ENCODE measurements around the gene LY9.

LY9 gene

DNA sequence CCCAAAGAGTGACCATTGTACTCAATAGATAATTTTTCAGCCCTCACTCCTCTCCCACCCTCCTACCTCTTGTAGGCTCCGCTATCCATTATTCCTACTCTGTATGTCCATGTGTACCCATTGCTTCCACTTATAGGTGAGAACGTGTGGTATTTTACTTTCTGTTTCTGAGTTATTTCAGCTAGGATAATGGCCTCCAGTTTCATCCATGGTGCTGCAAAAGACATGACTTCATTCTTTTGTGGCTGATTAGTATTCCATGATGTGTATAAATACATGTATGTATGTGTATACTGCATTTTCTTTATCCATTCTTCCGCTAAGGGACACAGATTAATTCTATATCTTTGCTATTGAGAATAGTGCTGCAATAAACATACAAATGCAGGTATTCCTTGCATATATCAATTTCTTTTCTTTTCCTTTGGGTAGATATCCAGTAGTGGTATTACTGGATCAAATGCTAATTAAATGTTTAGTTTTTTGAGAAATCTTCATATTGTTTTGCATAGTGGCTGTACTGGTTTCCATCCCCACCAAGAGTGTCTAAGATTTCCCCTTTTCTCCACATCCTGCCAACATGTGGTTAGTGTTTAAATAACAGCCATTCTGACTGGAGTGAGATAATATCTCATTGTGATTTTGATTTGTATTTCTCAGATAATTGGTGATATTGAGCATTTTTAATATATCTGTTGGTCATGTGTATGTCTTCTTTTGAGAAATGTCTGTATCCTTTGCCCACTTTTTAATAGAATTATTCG, 4.9 kb downstream of the LY9 start:
- DNase-seq (ENCODE audit: low spot score) (no peak), FAIRE-seq (no peak)

DNA sequence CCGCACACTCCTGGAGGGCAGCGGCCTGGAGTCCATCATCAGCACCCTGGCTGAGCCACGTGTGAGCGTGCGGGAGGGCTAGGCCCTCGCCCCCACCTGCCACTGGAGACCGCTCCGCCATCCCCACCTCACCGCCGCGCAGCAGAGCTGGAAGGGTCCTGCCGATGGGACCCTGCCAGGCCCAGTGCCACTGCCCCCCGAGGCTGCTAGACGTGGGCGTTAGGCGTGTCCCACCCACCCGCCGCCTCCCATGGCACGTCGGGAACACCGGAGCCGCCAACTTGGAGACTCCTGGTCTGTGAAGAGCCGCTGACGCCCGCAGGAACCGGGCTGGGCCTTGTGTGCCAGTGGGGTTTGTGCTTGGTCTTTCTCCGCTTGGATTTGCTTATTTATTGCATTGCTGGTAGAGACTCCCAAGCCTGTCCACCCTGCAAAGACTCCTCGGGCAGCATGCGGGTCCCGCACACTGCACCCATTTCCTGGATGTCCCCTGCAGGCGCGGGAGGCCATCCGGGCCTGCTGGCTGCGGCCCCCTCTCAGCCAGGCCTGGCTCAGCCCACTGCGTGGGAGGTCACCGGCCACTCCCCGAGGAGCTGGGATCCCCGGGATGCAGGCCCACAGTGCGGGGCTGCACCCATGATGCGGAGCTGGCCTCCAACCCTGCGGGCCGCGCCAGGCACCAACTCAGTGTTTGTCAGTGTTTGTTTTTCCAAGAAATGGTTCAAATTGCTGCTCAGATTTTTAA, 6.0 kb downstream of the LY9 start:
- FAIRE-seq (no peak), DNase-seq (ENCODE audit: low spot score) (no peak)

DNA sequence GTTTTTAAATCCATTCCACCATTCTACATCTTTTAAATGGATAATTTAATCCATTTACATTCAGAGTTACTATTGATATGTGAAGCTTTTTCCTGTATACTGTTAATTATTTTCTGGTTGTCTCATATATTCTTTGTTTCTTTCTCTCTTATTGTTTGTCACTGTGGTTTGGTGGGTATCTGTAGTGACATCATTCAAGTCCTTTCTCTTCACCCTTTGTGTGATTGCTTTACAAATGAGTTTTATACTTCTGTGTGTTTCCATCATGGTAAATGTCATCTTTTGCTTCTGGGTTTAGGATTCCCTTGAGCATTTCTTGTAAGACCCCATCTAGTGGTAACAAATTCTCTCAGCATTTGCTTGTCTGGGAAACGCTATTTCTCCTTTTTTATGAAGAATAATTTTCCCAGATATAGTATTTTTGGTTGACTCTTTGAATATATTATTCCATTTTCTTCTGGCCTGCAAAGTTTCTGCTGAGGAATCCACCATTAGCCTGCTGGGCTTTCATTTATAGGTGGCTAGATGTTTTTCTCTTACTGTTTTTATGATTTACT, 10.2 kb downstream of the LY9 start:
- DNase-seq (ENCODE audit: low spot score) (no peak), FAIRE-seq (no peak)

DNA sequence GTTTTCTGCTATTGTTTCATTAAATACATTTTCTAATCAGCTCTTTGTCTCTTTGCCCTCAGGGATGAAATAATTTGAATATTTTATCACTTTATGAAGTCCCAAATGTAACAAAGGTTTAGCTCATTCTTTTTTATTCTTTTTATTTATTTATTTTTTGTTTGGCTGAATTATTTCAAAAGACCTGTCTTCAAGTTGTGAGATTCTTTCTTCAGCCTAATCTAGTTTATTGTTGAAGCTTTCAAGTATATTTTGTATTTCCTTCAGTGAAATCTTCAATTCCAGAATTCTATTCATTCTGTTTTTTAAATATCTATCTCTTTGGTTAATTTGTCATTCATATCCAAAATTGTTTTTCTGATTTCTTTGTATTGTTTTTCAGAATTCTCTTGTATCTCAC, 10.8 kb downstream of the LY9 start:
- no peak for FAIRE-seq

DNA sequence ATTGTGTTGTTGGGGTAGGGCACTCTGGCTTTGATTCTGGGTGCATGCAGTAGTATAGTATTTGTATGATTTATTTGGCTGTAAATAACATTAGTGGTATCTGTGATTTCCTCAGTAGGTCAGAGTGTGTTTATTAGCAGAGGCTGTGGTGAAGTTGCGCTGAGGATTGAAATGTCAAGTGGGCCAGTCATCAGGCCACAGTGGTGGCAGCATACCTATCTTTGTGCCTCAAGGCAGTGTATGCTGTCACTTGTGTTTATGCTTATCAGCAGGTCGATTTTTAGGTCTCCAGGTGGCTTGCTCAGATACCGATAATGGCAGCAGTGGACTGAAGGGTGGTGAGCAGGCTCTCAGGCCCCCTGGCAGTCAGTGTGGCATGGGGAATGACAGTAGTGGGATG, 11.3 kb downstream of the LY9 start:
- DNase-seq (ENCODE audit: low spot score) (no peak), FAIRE-seq (no peak)

More for the DNA sequence above, 10.8 kb downstream of the LY9 start:
- DNase-seq (ENCODE audit: low spot score): no peak

DNA sequence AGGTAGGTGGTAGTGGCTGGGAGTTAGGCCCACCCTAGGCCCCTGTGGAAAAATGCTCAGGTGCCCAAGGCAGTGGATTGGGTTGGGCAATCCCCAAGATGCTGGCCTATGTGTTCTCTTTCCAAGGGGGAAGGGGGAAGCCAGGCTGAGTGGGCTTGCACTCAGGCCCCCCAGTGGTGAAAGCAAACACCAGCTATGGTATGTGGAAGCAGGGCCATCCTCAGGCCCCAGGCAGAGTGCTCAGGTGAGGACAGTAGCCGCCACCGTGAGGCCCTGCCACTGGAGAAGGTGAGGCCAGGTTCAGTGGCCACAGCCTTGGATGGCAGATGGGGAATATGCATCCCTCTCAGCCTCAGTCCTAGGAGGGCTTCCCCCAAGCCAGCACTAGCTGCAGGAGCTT, 11.8 kb downstream of the LY9 start:
- FAIRE-seq: no peak
- no peak for DNase-seq (ENCODE audit: low spot score)

DNA sequence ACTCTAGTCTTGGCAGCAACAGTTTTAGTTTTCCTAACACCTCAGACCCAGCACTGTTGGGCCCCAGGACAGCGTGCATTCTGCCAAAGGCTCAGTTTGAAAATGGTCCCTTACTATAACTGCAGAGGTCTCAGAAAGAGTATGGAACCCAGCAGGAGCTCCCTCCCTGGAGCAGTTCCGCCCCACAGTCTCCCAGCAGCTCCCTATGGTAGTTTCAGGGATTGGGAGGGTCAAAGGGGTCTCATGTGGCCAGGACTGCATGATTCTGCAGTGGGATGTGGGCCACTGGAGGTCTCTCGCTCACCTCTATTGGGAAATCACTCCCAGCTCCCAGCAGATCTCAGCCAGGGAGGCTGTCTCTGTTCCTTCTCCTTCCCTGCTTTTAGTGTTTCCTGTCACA, 12.3 kb downstream of the LY9 start:
- no peak for DNase-seq (ENCODE audit: low spot score)

DNA sequence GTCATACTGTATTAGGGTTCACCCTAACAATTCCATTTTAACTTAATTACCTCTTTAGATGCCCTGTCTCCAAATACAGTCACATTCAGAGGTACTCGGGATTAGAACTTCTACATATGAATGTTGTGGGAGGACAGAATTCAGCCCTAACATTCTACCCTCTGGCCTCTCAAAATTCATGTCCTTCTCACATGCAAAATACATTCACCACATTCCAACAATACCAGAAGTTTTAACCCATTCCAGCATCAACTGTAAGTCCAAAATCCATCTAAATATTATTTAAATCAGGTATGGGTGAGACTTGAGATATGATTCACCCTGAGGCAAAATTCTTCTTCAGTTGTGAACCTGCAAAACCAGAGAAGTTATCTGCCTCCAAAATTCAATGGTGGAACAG, 14.5 kb downstream of the LY9 start:
- no peak for FAIRE-seq
- DNase-seq (ENCODE audit: low spot score): no peak

More for the DNA sequence above, 12.3 kb downstream of the LY9 start:
- no peak for FAIRE-seq

DNA sequence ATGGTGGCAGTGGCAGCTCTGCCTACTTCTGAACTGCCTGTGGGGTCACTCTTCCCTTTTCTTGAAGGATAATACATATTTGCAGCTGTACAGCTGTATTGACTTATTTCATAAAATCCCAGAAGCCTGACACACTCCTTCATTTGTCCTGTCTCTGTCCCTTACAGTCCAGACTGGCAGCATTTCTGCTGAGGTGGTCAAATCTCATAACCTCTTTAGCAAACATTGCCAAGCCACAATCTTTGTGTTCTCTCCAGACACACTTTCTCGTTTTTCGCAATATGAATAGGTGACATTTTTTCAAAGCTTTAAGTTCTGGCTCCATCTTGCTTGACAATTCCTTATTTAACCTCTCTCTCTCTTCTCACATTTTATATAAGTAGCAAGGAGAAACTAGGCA, 15.2 kb downstream of the LY9 start:
- FAIRE-seq (no peak), DNase-seq (ENCODE audit: low spot score) (no peak)

DNA sequence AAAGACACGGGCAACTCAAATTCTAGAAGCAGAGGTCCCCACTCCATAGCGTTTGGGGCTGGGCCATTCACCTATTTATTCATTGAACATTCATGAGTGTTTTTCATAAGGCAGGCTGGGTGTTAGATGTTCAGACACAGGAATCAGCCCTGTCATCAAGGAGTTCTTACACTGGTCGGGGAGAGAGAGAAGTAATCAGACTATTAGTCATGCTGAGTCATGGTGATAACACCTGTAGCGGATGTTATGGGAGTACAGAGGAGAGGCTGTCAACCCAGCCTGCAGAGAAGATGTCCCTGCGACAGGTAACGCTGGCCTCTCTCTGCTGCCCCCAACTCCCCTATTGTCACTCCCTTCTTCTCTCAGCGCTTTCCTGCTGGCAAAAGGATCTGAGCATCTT, 17.2 kb downstream of the LY9 start:
- no peak for FAIRE-seq
- peak; percentile 42 for DNase-seq (ENCODE audit: low spot score)

DNA sequence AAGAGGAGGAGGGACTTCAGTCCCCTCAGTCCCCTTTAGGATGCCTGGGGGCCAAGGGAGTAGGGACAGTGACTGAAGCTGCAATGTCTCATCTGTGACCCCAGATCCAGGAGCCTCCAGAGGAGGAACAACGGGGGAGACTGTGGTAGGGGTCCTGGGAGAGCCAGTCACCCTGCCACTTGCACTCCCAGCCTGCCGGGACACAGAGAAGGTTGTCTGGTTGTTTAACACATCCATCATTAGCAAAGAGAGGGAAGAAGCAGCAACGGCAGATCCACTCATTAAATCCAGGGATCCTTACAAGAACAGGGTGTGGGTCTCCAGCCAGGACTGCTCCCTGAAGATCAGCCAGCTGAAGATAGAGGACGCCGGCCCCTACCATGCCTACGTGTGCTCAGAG, 18.3 kb downstream of the LY9 start:
- FAIRE-seq (no peak), DNase-seq (ENCODE audit: low spot score) (no peak)

DNA sequence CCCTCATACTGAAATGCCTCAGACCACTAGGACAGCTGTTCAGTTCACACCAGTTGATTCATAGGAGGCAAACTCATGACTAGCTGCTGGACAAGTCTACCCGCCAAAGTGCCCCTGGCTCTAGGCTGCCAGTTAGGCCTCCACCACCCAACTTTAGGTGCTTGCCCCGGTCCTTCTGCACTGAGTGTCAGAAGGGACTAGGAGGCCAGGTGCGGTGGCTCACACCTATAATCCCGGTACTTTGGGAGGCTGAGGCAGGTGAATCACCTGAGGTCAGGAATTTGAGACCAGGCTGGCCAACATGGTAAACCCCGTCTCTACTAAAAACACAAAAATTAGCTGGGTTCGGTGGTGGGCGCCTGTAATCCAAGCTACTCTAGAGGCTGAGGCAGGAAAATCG, 18.9 kb downstream of the LY9 start:
- DNase-seq (ENCODE audit: low spot score) (no peak), FAIRE-seq (no peak)

DNA sequence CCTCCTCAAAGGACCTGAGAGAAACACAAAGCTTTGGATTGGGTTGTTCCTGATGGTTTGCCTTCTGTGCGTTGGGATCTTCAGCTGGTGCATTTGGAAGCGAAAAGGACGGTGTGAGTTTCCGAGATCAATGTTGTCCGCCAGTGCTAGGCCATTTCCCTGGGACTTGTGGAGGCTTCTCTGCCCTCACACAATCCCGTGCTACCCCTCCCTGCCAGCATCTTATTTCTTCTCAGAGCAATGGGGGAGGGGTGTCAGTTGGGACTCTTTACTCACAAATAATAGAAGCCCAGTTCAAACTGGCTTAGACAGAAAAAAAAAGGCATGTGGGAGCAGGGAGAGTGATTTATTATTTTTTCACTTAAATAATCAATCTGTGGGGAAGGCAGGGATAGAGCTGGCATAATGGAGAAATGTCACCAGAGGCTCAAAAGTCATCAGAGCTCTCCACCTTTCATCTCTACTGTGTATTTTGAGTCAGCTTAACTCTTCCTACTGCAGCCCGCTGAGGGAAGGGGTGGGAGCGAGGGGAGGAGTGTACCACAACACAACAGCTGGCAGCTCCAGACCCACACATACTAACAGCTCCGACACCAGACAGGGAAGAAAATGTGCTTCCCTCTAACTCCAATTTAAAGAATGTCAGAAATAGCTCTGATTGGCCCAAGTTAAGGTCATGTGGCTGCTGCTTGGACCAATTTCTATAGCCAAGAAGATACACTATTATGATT, 22.4 kb downstream of the LY9 start:
- FAIRE-seq: no peak
- no peak for DNase-seq (ENCODE audit: low spot score)

DNA sequence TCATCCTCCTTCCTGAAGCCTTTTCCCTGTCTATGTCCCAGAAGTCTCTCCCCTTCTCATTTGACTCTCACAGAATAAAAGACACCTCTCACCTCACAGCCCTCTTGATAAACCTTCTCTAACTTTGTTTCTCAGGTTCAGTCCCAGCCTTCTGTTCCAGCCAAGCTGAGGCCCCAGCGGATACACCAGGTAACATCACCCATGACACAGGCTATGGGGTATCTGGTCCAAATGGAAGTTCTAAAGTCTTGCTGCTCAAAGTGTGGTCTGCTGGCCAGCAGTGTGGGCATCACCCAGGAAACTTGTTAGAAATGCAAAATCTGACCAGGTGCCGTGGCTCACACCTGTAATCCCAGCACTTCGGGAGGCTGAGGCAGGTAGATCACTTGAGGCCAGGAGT, 23.2 kb downstream of the LY9 start:
- DNase-seq (ENCODE audit: low spot score) (no peak), FAIRE-seq (no peak)

DNA sequence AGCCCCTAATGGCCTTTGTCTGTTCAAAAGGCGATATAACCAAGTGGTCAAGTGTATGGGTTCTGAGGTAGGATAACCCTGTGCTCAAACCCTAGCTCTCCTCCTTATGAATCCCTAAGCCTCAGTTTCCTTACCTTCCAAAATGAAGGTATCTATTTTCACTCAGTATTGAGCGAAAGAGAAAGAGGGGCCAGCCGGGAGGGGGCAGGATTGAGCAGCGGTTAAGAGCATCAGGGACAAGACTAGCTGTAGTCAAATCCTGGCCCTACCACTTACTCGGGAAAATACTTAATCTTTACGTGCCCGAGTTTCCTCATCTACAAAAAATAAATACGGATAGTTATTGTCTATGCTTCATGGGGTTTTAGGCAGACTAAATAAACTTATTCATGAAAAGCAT, 25.7 kb downstream of the LY9 start:
- FAIRE-seq: no peak
- DNase-seq (ENCODE audit: low spot score): no peak

DNA sequence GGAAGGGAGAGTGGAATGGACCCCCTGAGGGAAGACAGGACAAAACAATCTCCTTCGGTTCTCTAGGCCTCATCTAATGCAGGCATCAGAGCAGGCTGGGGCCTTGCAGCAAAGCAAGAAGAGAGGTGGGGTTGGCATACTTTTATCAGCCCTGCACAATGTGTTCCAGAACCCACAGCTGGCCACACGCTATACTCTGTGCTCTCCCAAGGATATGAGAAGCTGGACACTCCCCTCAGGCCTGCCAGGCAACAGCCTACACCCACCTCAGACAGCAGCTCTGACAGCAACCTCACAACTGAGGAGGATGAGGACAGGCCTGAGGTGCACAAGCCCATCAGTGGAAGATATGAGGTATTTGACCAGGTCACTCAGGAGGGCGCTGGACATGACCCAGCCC, 27.3 kb downstream of the LY9 start:
- DNase-seq (ENCODE audit: low spot score): no peak

DNA sequence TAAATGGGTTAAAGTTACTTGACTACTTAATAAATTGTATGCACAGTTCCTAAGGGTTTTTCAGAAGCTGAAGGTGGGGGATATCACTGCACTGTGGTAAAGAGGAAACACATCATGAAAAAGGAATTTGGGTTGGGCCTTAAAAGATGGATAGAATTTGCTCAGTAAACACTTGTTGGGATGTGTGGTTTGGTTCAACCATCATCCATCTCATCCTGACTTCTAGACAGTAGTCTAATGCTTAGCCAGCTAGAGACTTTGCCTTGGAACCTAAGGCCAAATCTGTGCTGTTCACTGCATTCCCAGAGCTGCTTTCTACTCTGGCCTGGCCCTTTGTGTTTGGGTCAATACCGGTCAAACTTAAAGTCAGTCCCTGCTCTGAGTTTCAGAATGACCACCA, 30.6 kb downstream of the LY9 start:
- FAIRE-seq (no peak), DNase-seq (ENCODE audit: low spot score) (no peak)

More for the DNA sequence above, 27.3 kb downstream of the LY9 start:
- FAIRE-seq: no peak

DNA sequence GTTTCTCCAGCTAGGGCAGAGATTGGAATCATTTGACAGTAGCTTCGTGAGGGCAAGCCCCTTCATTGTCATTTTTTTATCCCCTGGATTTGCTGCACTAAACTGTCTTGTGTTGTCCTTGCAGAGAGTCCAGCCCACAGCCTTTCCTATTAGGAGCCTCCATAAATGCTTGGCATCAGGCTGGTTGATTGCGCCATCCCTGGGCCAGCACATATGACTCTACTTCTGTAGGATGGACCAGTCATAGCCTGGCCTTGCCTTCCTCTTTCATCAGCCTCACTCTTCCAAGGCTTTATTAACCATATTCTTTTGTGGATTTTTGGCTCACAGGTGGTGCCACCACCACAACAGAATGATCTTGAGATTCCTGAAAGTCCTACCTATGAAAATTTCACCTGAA, 31.4 kb downstream of the LY9 start:
- FAIRE-seq (no peak), DNase-seq (ENCODE audit: low spot score) (no peak)

DNA sequence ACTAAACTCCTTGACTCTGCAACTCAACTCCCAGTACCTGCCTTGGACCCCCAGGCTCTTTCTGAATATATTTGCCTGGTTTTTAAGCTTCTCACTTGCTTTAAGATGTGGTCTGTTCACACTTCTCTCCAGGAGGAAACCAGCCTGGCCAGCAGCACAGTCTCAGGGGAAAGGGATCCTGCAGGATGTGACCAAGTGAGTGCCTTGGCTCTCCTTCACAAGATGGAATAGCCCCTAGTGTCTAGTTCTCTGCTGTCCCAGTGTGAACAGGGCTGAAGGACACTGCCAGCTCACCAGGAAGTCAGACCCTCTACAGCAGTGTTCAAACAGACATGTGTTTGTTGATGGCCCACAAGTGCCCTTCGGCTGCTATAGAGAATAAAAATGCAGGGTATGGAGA, 33.8 kb downstream of the LY9 start:
- FAIRE-seq: no peak

DNA sequence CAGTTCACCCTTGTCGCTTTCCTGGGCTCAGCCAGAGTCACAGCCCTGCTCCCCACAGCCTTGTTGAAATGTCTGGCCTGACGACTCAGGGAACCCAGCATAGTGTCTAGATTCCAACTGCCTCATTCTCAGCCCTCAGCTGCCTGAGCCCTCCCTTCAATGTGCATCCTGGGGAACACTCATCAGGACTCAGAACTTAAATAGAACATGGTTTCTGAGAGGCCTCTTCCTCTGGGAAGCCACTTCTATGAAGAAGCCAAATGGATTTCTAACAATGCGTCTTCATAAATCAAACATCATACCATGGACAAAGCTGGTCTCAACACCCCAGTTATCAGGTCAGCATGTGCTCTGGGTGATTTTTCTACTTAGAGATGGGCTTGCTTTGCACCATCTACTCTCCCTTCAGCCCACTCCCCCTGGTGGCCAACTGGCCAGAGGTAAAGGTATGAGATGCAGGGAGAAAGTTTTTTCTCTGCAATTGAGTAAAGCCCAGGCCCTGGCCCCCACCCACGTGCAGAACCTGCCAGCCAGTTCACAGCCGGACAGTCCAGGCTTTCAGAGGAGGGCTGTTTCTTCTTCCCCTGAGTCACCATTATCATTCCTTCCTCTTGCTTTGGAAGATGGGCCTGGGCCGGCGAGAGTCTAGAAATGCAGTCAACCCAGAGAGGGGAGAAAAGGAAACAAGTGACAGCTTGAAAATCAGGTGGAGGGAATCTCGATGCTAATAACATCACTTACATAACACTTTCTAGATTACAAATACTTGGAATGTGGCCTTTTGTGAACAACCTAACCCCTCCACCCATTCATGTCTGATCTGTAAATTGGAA, 34.6 kb downstream of the LY9 start:
- DNase-seq (ENCODE audit: low spot score) (no peak), FAIRE-seq (no peak)

More for the DNA sequence above, 33.8 kb downstream of the LY9 start:
- no peak for DNase-seq (ENCODE audit: low spot score)

DNA sequence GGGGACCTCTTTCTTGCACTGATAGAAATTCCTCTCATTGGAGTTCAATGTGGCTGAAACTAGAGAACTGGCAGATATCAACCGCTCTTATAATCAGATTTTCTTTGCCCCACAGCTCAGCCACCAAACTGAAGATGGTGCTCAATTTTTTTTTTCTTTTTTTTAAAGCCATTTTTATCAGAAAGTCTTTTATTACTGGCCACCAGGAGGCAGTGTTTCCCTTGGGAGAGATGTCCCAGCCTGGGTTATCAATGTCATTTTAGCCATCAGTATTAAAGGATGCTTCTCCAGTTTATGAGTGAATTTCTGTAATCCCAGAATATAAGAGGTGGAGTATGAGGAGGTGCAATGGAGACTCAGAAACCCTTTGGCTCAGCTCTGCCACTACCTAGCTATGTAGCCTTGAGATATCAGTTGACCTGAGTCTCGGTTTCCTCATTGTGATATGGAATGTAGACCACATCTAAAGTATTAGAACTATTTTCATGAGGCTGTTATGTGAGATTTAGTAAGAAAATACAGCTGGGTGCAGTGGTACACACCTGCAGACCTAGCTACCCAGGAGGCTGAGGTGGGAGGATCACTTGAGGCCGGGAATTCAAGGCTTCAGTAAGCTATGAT, 39.1 kb downstream of the LY9 start:
- FAIRE-seq (no peak), DNase-seq (ENCODE audit: low spot score) (no peak)

All from RCC 7860 (cell line).